Effector CD4-positive, alpha-beta T cell (primary cell): ENCODE data around the gene CYP19A1.
"Not testable (repeated sequence)": the region's sequence is repeated elsewhere in the genome, so short reads cannot be mapped to it uniquely, and the experiment has no call there.

Source experiments
- DNase-seq: peaks from one replicate; pipeline ENCODE4 v3.0.0-alpha.2; 2020

The CYP19A1 gene

DNA sequence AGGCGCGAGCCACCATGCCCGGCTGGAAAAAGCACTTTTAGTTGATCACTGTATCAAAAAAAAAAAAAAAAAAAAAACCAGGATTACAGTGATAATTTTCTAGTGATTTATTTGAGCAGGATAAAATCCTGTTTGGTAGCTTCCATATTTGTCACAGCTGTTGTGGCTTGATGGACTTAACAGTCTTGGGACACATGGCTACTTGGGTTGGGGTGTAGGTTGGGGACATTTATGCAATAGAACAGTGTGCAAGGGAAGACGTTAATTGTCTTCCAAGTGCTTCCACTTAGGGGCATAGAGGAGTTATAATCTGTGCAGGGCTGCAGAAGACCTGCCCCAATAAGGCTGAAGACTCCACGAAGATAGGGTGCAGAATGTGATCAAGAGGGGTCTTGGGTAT lies 136.8 kb downstream of the CYP19A1 start:
- DNase-seq, result no peak

- DNase-seq, result no peak
These were observed 137.6 kb downstream of the CYP19A1 start for GRCh38 chr15:51200792-51201191.

GRCh38 chr15:51199541-51199940 lies 138.9 kb downstream of the CYP19A1 start:
- no peak for DNase-seq

DNA sequence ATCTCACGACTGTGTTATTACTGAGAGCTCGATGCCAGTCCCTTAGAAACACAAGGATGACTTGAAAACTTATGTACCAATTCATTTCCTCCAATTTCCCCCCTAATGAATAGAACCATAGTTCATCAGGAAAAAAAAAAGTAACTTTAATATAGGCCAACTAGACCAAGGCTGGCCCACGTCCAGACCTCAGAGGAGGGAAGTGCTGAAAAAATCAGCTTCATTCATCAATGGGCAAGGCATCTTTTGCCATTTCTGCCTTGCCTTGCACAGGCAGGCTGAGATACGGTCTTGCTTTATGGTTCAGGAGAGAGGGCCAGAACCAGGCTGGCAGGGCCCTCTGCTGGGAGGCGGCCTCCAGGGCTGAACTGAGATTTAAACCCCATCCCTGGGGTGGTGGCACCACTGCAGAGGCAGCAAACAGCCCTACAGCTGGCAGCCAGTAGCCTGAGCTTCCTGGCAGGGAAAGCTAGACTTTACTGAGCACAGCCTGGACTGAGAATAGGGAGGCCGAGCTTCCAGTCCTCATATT lies 139.6 kb downstream of the CYP19A1 start:
- no peak for DNase-seq

DNA sequence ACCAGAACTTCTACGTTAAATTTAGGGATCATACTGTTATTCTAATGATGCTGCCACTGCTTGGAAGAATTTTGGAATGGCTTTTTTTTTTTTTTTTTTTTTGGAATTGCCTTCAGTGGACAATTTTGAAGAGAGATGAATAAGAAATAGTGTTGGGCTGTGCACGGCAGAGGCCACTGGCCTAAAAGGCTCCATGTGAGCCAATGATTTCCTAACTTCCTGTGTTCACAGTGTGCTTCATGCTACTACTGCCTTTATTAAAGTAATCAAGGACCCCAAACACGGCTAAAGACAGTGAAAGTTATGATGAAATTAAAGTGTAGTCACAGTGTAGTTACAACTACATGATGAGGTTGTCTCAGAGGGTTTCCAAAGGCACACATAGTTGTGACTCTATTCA lies 142.9 kb downstream of the CYP19A1 start:
- no peak for DNase-seq

- no peak for DNase-seq
These were observed 144.4 kb downstream of the CYP19A1 start for GRCh38 chr15:51193979-51194378.

GRCh38 chr15:51193526-51193925 lies 144.9 kb downstream of the CYP19A1 start:
- DNase-seq, result no peak

- DNase-seq, result peak; percentile 49
These were observed 145.7 kb downstream of the CYP19A1 start for GRCh38 chr15:51192521-51193280.

GRCh38 chr15:51191766-51192165 lies 146.6 kb downstream of the CYP19A1 start:
- no peak for DNase-seq

DNA sequence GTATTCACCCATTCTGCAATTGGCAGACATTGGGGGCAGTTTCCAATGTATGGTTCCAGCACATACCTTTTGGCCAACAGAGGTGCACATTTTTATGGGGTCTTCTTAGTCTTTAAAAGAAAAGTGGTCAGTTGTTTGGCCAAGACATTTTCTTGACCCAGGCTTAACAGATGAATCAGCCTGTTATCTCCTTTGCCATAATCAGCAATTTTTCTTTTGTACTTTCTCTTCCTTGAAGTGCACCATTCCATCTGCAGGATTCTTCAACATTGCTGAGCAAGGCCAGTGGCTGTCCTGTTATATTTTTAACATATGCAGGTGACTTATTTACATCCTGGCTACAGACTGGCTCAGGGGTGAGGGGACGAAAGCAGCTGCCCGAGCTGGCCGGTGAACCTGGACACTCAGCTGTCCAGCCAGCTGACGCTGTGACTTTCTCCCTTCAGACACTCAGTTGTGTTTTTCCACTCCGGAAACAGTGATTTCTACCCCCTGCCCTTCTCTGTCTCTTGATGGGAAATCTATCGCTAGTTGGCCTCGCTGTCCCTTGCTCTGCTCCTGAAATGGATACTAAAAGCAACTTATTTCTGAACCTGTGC lies 147.2 kb downstream of the CYP19A1 start:
- DNase-seq, result no peak

DNA sequence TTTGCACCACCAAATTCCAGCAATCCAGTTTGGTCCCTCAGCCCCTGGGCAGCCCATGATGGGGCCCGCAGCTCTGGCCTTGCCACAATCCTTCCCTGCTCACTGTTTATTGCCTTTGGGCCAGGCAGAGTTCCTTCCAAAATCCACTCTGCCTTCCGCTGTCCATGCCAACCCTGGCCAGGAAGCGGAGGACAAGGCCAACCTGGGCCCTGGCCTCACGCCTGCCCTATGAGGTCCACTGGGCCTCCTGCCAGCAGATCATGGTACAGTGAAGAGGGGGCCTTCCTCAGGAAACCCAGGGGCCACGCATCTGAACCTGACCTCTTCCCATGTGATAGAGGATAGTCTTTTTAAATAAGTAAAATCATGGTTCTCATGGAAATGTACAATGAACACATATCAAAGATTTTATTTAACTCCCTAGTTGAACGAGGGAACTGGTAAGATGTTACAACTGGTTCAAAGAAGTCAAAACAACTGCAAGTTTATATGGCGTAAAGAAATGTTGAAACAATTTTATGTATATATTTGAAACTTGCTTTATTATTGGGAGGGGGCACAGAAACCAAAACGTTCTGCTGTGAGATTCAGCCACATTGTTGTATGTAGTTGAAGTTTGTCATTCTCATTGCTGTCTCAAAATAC lies 147.8 kb downstream of the CYP19A1 start:
- no peak for DNase-seq

DNA sequence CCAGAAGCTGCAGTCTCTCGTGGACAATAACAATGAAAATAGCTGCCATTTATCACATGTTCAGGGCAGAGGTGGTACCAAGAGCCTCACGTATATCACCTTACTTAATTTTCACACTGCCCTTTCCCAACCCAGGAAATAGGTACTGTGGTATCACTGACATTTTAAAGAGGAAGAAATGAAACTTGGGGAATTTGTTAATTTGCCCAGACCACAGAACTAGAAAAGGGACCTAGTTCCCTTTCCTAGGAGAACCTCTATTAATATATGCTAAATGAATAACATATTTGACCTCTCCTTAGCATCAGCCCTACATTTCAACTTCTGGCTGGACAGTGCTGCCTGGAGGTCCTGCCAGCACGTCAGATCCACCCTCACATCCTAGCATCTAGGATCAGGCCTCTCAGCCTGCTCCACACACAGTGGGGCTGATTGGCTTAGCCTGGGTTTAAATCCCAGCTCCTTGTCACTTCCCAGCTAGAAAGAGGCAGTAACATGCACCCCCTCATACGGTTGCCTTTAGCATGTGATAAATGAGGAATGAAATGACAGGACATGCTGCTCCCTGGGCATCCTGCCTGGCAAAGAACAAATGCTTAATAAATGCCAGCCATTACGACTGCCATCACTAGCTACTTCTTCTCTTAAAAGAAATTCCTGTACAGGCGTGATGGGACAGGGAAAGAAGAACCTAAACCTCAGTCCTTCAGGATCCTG lies 148.6 kb downstream of the CYP19A1 start:
- DNase-seq, result no peak

DNA sequence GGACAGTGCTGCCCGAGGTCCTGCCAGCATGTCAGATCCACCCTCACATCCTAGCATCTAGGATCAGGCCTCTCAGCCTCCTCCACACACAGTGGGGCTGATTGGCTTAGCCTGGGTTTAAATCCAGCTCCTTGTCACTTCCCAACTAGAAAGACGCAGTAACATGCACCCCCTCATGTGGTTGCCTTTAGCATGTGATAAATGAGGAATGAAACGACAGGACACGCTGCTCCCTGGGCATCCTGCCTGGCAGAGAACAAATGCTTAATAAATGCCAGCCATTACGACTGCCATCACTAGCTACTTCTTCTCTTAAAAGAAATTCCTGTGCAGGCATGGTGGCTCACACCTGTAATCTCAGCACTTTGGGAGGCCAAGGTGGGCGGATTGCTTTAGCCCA lies 149.6 kb downstream of the CYP19A1 start:
- DNase-seq, result not testable (repeated sequence)

DNA sequence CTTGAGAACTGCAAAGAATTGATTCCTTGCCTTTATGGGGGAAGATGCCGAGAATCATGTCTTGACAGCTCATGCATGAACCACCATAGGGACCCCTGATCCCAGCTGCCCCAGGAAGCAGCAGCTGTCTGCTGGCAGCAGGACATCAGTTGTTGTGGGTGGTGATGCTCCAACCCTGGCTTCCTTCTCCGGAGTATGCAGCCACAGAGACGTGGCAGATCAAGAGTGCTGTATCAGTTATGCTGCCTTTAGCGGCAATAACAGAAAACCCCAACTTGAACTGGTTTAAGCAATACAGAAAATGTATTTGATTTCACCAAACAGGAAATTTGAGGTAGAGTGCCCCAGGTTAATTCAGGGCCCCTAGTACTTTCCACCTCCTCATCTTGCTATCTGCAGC lies 151.5 kb downstream of the CYP19A1 start:
- DNase-seq, result no peak

GRCh38 chr15:51186181-51186705 lies 152.2 kb downstream of the CYP19A1 start:
- DNase-seq, result no peak

DNA sequence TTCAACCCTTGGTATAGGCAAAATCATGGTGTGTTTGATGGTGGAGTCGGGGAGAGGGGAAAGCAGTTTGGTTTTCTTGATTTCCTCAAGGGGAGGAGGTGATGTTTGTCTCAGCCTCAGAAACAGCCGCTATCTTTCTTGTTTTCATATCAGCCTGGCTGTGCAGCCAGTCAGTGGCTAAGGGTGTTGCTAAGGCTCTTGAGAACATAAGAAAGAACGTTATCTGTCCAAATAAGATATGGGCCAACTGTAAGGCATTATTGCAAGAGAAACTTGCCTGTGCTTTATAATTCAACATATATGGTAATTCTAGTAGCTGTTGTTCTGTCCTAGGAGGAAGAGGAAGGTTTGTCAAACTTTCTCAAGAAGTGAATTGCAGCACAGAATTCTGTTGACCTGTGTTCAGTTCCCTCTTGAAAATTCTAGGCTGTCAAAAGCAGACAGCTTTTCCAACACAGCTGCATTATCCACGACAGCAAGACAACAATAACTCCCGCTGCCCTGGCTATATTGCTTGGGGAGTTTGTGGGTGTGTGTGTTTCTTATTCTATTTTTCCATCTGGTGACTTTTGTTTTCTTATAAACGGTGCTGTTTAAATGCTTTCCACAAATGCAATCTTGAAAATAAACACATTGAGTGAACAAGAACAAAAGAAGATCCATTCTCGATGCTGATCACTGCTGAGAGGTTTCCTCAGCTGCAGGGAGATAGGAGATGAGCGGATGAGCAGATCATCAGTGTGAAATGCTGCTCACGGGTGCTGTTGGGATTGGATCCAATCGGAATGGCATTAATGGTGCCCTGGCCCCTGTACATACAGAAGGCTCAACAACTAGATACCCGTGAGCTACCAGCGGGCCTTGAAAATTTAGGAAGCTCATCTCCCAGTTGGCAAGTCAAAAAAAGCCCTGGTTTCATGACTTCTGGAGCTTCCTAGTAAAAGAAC lies 152.9 kb downstream of the CYP19A1 start:
- no peak for DNase-seq

DNA sequence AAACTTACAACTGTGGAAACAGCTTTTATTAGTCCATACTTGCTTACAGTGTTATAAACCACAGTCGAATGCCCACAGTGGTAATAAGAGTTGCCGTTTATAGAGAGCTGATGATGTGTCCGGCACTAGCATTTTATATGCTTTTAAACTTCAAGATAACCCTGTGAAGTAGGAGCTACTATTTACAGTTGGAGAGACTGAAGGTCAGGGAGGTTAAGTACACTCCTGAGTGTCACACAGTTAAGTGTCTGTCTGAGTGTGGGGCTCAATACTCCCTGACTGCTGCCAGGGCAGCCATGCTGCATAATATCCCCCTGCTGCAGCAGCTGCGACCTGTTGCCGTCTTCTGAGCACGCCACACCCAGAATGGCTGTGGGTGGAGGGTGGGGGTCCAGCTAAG lies 153.8 kb downstream of the CYP19A1 start:
- DNase-seq, result no peak

DNA sequence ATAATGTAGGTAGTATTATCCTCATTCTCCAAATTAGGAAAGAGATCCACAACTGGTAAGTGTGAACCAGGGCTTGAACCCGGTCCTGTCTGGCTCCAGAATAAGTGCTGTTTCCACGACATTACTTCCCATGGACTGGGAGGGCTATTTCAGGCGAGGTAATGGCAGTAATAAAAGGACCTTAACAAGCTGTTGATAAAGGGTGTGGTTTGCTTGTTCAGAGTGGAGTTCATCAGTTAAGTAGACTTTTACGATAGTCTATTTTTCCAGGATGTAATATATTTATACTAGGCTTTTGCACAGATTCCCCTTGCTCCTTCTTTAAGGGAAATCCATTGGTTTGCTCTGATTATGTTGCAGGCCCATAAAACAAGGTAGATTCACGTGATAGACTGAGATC lies 155.3 kb downstream of the CYP19A1 start:
- DNase-seq, result no peak

GRCh38 chr15:51181905-51182304 lies 156.5 kb downstream of the CYP19A1 start:
- no peak for DNase-seq

DNA sequence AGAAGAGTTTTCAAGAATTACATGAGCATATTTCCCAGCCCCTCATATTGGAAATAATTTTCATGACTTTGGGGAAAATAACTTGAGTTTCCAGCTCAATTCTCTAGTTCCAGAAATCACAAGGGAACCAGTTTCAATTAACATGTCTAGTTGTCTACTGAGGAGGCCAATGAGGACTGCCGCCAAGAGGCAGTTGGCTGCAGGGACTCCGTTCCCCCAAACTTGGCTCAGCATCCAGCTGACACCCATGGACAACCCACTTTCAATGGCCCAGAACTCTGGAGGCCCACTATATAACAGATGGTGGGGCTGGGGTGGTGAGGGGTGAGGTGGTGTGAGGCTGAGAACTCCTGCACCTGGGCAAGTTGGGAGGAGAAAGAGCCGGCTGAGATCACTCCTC lies 157.2 kb downstream of the CYP19A1 start:
- no peak for DNase-seq

DNA sequence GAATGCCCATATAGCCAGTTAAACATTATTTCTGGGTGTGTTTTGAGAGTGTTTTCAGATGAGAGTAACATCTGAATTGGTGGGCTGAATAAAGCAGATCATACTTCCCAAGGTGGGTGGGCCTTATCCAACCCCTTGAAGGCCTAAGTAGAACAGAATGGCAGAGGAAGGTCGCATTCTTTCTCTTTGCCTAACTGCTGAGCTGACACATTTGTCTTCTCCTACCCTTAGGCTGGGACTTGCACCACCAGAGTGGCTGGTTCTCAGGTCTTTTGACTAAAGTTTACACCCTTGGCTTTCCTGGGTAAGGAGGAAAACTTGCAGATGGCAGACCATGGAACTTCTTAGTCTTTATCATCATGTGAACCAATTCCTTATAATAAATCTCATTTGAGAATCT lies 157.9 kb downstream of the CYP19A1 start:
- no peak for DNase-seq

- DNase-seq, result no peak
These were observed 158.4 kb downstream of the CYP19A1 start for GRCh38 chr15:51180011-51180410.
